ENCODE measurements around the gene SIGLEC7. TPM values are rescaled to one million over a fixed set of nuclear protein-coding genes. Genes with fewer than 3 reads are reported as not detected.
"Not testable (repeated sequence)": the region's sequence is repeated elsewhere in the genome, so short reads cannot be mapped to it uniquely, and the experiment has no call there.

SIGLEC7 gene
- total RNA-seq, 1 experiment from 2014 or later: not detected

- no peak for DNase-seq (ENCODE audit: low read depth)
These were observed 3.5 kb upstream of the SIGLEC7 start for GRCh38 chr19:51138549-51138979.

GRCh38 chr19:51139299-51140014 lies 2.6 kb upstream of the SIGLEC7 start:
- DNase-seq (ENCODE audit: low read depth): no peak

- no peak for DNase-seq (ENCODE audit: low read depth)
These were observed 1.7 kb upstream of the SIGLEC7 start for GRCh38 chr19:51140441-51140840.

GRCh38 chr19:51141181-51141580 lies 920 bp upstream of the SIGLEC7 start:
- no peak for DNase-seq (ENCODE audit: low read depth)

GRCh38 chr19:51142809-51143475 lies 841 bp downstream of the SIGLEC7 start:
- DNase-seq (ENCODE audit: low read depth): not testable (repeated sequence)

GRCh38 chr19:51143486-51143885 lies 1.4 kb downstream of the SIGLEC7 start:
- no peak for DNase-seq (ENCODE audit: low read depth)

GRCh38 chr19:51144482-51145045 lies 2.5 kb downstream of the SIGLEC7 start:
- no peak for DNase-seq (ENCODE audit: low read depth)

- no peak for DNase-seq (ENCODE audit: low read depth)
These were observed 3.9 kb downstream of the SIGLEC7 start for GRCh38 chr19:51145916-51146493.

GRCh38 chr19:51146751-51147150 lies 4.7 kb downstream of the SIGLEC7 start:
- DNase-seq (ENCODE audit: low read depth): no peak

- DNase-seq (ENCODE audit: low read depth): no peak
These were observed 5.6 kb downstream of the SIGLEC7 start for GRCh38 chr19:51147663-51148062.

- no peak for DNase-seq (ENCODE audit: low read depth)
These were observed 6.5 kb downstream of the SIGLEC7 start for GRCh38 chr19:51148580-51148979.

- DNase-seq (ENCODE audit: low read depth): no peak
These were observed 8.5 kb downstream of the SIGLEC7 start for GRCh38 chr19:51150627-51151026.

GRCh38 chr19:51156710-51157109 lies 14.6 kb downstream of the SIGLEC7 start:
- DNase-seq (ENCODE audit: low read depth): no peak

- no peak for DNase-seq (ENCODE audit: low read depth)
These were observed 15.2 kb downstream of the SIGLEC7 start for GRCh38 chr19:51157265-51157664.

GRCh38 chr19:51158474-51159129 lies 16.5 kb downstream of the SIGLEC7 start:
- DNase-seq (ENCODE audit: low read depth): peak; percentile 24

- no peak for DNase-seq (ENCODE audit: low read depth)
These were observed 17.6 kb downstream of the SIGLEC7 start for GRCh38 chr19:51159656-51160055.

- DNase-seq (ENCODE audit: low read depth): no peak
These were observed 19.2 kb downstream of the SIGLEC7 start for GRCh38 chr19:51161266-51161665.

- no peak for DNase-seq (ENCODE audit: low read depth)
These were observed 19.9 kb downstream of the SIGLEC7 start for GRCh38 chr19:51161867-51162496.

- DNase-seq (ENCODE audit: low read depth): no peak
These were observed 21.2 kb downstream of the SIGLEC7 start for GRCh38 chr19:51163257-51163656.

GRCh38 chr19:51164215-51164614 lies 22.1 kb downstream of the SIGLEC7 start:
- no peak for DNase-seq (ENCODE audit: low read depth)

GRCh38 chr19:51166846-51167490 lies 24.9 kb downstream of the SIGLEC7 start:
- no peak for DNase-seq (ENCODE audit: low read depth)

All from LHCN-M2 (cell line).